ENCODE data around the gene CEP170.
"Not testable (repeated sequence)": the region's sequence is repeated elsewhere in the genome, so short reads cannot be mapped to it uniquely, and the experiment has no call there.

DNA sequence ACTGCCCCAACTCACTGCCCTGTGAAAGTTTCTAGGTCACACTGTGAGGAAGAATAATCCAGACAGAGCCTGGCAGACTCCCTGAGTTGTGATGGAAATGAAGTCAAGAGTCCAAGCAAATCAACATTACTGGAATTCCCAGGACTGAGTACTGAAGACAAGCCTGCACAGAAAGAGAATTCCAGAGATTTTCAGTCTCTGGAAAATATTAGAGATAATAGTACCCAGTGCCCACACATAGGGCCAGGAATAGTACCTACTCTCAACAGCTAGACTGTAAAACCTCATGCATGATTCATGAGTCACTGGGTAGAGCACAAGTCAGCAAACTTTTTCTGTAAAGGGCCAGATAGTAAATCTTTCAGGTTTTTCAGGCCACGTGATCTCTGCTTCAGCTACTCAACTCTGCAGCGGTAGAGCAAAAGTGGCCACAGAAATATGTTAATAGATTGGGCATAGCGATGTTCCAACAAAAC, 50.0 kb downstream of the CEP170 start:
- not testable (repeated sequence) for TF ChIP-seq POLR2A (IDR thresholded peaks at IDR 0.05; ENCODE audit: low read depth, low read length); POLR2AphosphoS5 (IDR thresholded peaks at IDR 0.05; ENCODE audit: low read depth, low read length); TAF1 (IDR thresholded peaks at IDR 0.05; ENCODE audit: borderline replicate concordance, low read depth, low read length)
